Measurements from ENCODE around the gene SAMD1. TPM values are rescaled to one million over a fixed set of nuclear protein-coding genes. Genes with fewer than 3 reads are reported as not detected.

The SAMD1 gene
- total and polyA plus RNA-seq, 2 of the 8 experiments (the other 6 are each of a cell fraction or from before 2014, with no cell fraction given): 40.0 to 100 TPM

DNA sequence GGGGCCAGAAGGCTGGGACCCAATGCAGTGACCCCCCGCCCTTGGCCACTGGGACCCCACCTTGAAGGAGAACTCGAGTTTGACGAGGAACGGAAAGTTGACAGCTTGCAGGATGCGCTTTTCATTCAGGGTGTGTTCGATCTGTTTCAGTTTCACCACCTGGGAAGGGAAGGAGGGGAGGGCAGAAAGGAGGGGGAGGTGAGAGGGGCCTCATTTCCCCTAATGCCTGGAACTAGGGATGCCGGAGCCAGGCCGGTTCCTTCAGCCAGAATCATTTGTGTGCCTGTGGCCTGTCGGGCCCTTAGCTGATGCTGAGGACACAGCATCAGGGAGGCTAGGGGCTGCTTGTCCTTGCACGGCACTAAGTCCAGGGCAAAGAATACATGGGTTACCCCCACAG, 12.2 kb upstream of the SAMD1 start:
- no peaks in the 10 kb centered on the region for H3K79me1 ChIP-seq (ENCODE audit: low read depth, low read length)
- no peak overlapping the region for H3K4ac ChIP-seq (replicated peaks; ENCODE audit: insufficient read length, low read depth, low read length)
- no peak overlapping the region for H4K5ac ChIP-seq (ENCODE audit: insufficient read length, low read depth, low read length)
- no peak overlapping the region for H3K27ac ChIP-seq (ENCODE audit: low read depth, low read length)
- no peaks in the 10 kb centered on the region for H3K27me3 ChIP-seq (replicated peaks in 1 of 4; ENCODE audit: control insufficient read depth in 3 of 4, extremely low read depth in 1 of 4, insufficient read depth in 3 of 4, low read length in 3 of 4)
- no peak overlapping the region for H2BK5ac ChIP-seq (ENCODE audit: low read depth, low read length)
- no peak overlapping the region for H2BK15ac ChIP-seq (ENCODE audit: low read length)
- H3K4me1 ChIP-seq (replicated peaks in 1 of 4; ENCODE audit: control insufficient read depth in 3 of 4, insufficient read depth in 4 of 4, low read length in 3 of 4): no peaks in the 10 kb centered on the region
- H2BK12ac ChIP-seq (ENCODE audit: low read depth, low read length): no peak overlapping the region
- no peak overlapping the region for H3K23ac ChIP-seq (ENCODE audit: insufficient read length)
- H3K56ac ChIP-seq (replicated peaks; ENCODE audit: insufficient read length, low read depth, low read length): no peak overlapping the region
- H3K23me2 ChIP-seq (ENCODE audit: low read depth, low read length): no peaks in the 10 kb centered on the region
- no peak overlapping the region for H2BK120ac ChIP-seq (replicated peaks; ENCODE audit: low read depth, low read length)
- FAIRE-seq (no peak), DNase-seq (ENCODE audit: low read depth in 1 of 2, low spot score in 2 of 2) (no peak)
- POLR2A ChIA-PET (ENCODE audit: partially characterized antibody): interaction anchor here (1.2 to 2.1 kb wide), 5 partner anchors 9 to 34 kb away, joined by 3 to 6 read pairs (median 4); a partner anchor contains a TSS
- H3K18ac ChIP-seq (ENCODE audit: extremely low read depth, low read length): no peak overlapping the region
- H4K20me1 ChIP-seq (replicated peaks in 1 of 2; ENCODE audit: control insufficient read depth in 1 of 2, insufficient read depth in 2 of 2, low read length in 2 of 2): peaks cover under 1 to 4% of the 10 kb centered on the region in 2 experiments
- CTCF ChIA-PET (ENCODE audit: partially characterized antibody): interaction anchor here (0.5 to 5.3 kb wide), 9 partner anchors 8 to 48 kb away, joined by 3 to 40 read pairs (median 3); a partner anchor contains a TSS
- no peak for TF ChIP-seq CBX5 (IDR thresholded peaks at IDR 0.05; ENCODE audit: low read depth, low read length)
- TF ChIP-seq ZNF274 (IDR thresholded peaks at IDR 0.05; ENCODE audit: borderline replicate concordance, extremely low read depth, low read length): no peak
- no peak for TF ChIP-seq CBX8 (IDR thresholded peaks at IDR 0.05; ENCODE audit: borderline replicate concordance, low read depth, low read length)
- no peak for TF ChIP-seq CREB1 (IDR thresholded peaks at IDR 0.05)
- no peak for TF ChIP-seq RAD21 (IDR thresholded peaks at IDR 0.05 in 1 of 2, conservative IDR thresholded peaks at IDR 0.05 in 1 of 2; ENCODE audit: low read depth in 2 of 2, low read length in 2 of 2)
- TF ChIP-seq TBP (IDR thresholded peaks at IDR 0.05; ENCODE audit: low read depth, low read length): no peak
- no peak overlapping the region for H2AK5ac ChIP-seq (ENCODE audit: low read depth, low read length)
- no peak overlapping the region for H3K14ac ChIP-seq (ENCODE audit: insufficient read length)
- H3K4me2 ChIP-seq (ENCODE audit: insufficient read depth in 1 of 2, low read depth in 2 of 2, low read length in 2 of 2): no peak overlapping the region
- H3K79me2 ChIP-seq (ENCODE audit: control insufficient read depth in 1 of 2, insufficient read depth in 2 of 2, low read length in 2 of 2): no peaks in the 10 kb centered on the region
- no peaks in the 10 kb centered on the region for H3K9me3 ChIP-seq (ENCODE audit: insufficient read depth in 2 of 2, low read depth in 1 of 2, low read length in 1 of 2)
- no peak overlapping the region for H2BK20ac ChIP-seq (ENCODE audit: low read length)
- no peak overlapping the region for H3K9ac ChIP-seq (replicated peaks in 1 of 4; ENCODE audit: extremely low read depth in 1 of 4, low read depth in 3 of 4, low read length in 3 of 4)
- H4K8ac ChIP-seq (ENCODE audit: extremely low read depth, insufficient read depth, low read length): no peak overlapping the region
- WGBS, 2 experiments (ENCODE audit: extremely low coverage in 1 of 2, insufficient coverage in 1 of 2, insufficient read length in 1 of 2, insufficient replicate concordance in 2 of 2, low coverage in 1 of 2, low lambda C conversion rate in 2 of 2, missing lambda C conversion rate in 1 of 2): 90% methylated on average over 10 of the region's 10 CpGs; no CpG with 5 or more reads in 1 of the 2 experiments
- no peak overlapping the region for H2AFZ ChIP-seq (ENCODE audit: low read length)
- no peaks in the 10 kb centered on the region for H3K36me3 ChIP-seq (ENCODE audit: control insufficient read depth in 2 of 4, insufficient read depth in 4 of 4, low read length in 3 of 4)
- H4K91ac ChIP-seq (replicated peaks; ENCODE audit: insufficient read length, low read length): no peak overlapping the region
- no peak overlapping the region for H3K4me3 ChIP-seq (ENCODE audit: extremely low read depth in 1 of 4, insufficient read depth in 2 of 4, low read depth in 3 of 4, low read length in 4 of 4)
